Adrenal gland (tissue), 19 donors: ENCODE data around the gene EIF3J. TPM values are rescaled to one million over a fixed set of nuclear protein-coding genes. Genes with fewer than 3 reads are reported as not detected.

ENCODE experiments used
- DNase-seq, 7 donors: peaks; one replicate each; pipeline ENCODE4 v3.0.0-alpha.2; 2019 to 2020
- H3K27ac ChIP-seq, 5 donors: fragments of 200-600 bp; sonication (generic) in 4 of 5; 1 replicate in 3 of 5; 2 replicates in 2 of 5; pipeline versions ENCODE4 v1.5.1 to v1.8.0; 2016 to 2020; ENCODE audit warnings: mild to moderate bottlenecking in 1 of 5
- H3K27me3 ChIP-seq: fragments of 200-600 bp; 2 replicates; pipeline ENCODE4 v1.8.0; 2021
- H3K36me3 ChIP-seq, 2 donors: fragments of 200-600 bp; replicated peaks in 1 of 2; 1 replicate in 1 of 2; 2 replicates in 1 of 2; pipeline versions ENCODE4 v1.5.1 to v1.8.0; 2018 to 2022
- H3K4me1 ChIP-seq, 2 donors: fragments of 200-600 bp; replicated peaks in 1 of 2; 1 replicate in 1 of 2; 2 replicates in 1 of 2; pipeline versions ENCODE4 v1.5.1 to v1.8.0; 2018 to 2021
- H3K4me3 ChIP-seq, 4 donors: fragments of 200-600 bp; sonication (generic) in 3 of 4; one replicate each; pipeline ENCODE4 v1.5.1; 2016 to 2018
- H3K9me3 ChIP-seq, 3 donors: fragments of 200-600 bp; sonication (generic) in 1 of 3; replicated peaks in 1 of 3; 1 replicate in 2 of 3; 2 replicates in 1 of 3; pipeline versions ENCODE4 v1.5.1 to v1.8.0; 2016 to 2021
- POLR2A ChIP-seq, 2 donors: fragments of 450-650 bp; IDR thresholded peaks; one replicate each; pipeline ENCODE4 v1.6.1; 2017; ENCODE audit warnings: antibody characterized with exemption in 2 of 2, mild to moderate bottlenecking in 2 of 2, moderate library complexity in 1 of 2
- WGBS, 4 donors: extraction: QIAGEN DNeasy Blood & Tissue Kit in 2 of 4; methylation state at CpG; one replicate each; pipeline versions ENCODE4 v1.1.5 to v1.1.7; 2013 to 2017; 5-methylcytosine and 5-hydroxymethylcytosine counted together
- intact Hi-C, 2 donors: fragments of 100-400 bp; cut with DNase I; formaldehyde crosslinking; loops; one replicate each; pipeline versions ENCODE4 v1.14.1 to v1.15.0; 2022 to 2023
- long read RNA-seq, 10 donors: library from polyadenylated mRNA in 3 of 10; unstranded in 2 of 10; stranded (forward) in 1 of 10; transcript quantifications; one replicate each; pipeline ENCODE4 v2.0.0 and lab custom pipeline, GENCODE V29; 2021 to 2026
- polyA plus RNA-seq, 3 donors: library from polyadenylated mRNA; stranded (reverse); fragments of 200-250 nt in 2 of 3; fragments of 350-450 nt in 1 of 3; fragmentation: Illumina TruSeq in 1 of 3; extraction: RNeasy Lipid Tissue Mini Kit (QIAGEN cat#74804) in 1 of 3; gene quantifications; one replicate each; pipeline ENCODE4 v1.2.3, GENCODE V29; 2013 to 2014
- total RNA-seq, 9 donors: library from RNA; depleted of rRNA in 4 of 9; stranded (reverse); fragments of >200 nt in 4 of 9; fragments of 120-200 nt in 1 of 9; fragmentation: NEBNext Ultra II Directional in 1 of 9; extraction: Animal tissue kit (Norgen Biotek cat#: 25700) in 1 of 9; gene quantifications; one replicate each; pipeline versions ENCODE4 v1.1.0 to v1.2.4, GENCODE V29; 2013 to 2023
- TF ChIP-seq, protein P1 (sequence below), 6 experiments: fragments of 450-650 bp in 4 of 6; fragments of 200-600 bp in 2 of 6; sonication (generic) in 1 of 6; IDR thresholded peaks; 1 replicate in 5 of 6; 2 replicates in 1 of 6; pipeline versions ENCODE4 v1.5.1 to v1.8.0; 2016 to 2021; ENCODE audit warnings: antibody characterized with exemption in 6 of 6, mild to moderate bottlenecking in 2 of 6, moderate library complexity in 1 of 6
- donor health status: healthy with polysubstance abuse.
- donor health status: Bipolar disorder and iron deficiency.
- donor health status: DM: yes; HTN: yes; CAD: no.
- donor health status: DM: no; HTN: no; CAD: no.
- donor health status: DM: no; HTN: no; CAD: no.
- donor health status: DM: yes; HTN: yes; CAD: no.

The EIF3J gene, protein sequence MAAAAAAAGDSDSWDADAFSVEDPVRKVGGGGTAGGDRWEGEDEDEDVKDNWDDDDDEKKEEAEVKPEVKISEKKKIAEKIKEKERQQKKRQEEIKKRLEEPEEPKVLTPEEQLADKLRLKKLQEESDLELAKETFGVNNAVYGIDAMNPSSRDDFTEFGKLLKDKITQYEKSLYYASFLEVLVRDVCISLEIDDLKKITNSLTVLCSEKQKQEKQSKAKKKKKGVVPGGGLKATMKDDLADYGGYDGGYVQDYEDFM
- total RNA-seq (10 to 100 TPM; 21.5 to 97.7 (median 53.9) TPM), polyA plus RNA-seq (100 to 1,000 TPM in 1 of 3 donors, 10 to 100 TPM in 2; 21.4 to 178 (median 26.3) TPM)
- long read RNA-seq, donor 1, transcript EIF3J-201 (8 exons, 2,569 nt) = major isoform, 24 of 61 reads
- long read RNA-seq, donor 1, partial matches to known transcripts = 28 of 61 reads
- long read RNA-seq, donor 1, other reads (novel, unspliced or antisense) = 7 of 61 reads
- long read RNA-seq, donor 2, transcript EIF3J-201 (8 exons, 2,569 nt) = major isoform, 7 of 34 reads
- long read RNA-seq, donor 2, partial matches to known transcripts = 26 of 34 reads
- long read RNA-seq, donor 2, other reads (novel, unspliced or antisense) = 0 of 34 reads
- long read RNA-seq, donor 3, transcript EIF3J-201 (8 exons, 2,569 nt) = major isoform, 8 of 48 reads
- long read RNA-seq, donor 3, partial matches to known transcripts = 40 of 48 reads
- long read RNA-seq, donor 3, other reads (novel, unspliced or antisense) = 0 of 48 reads
- long read RNA-seq, donor 4, transcript EIF3J-201 (8 exons, 2,569 nt) = major isoform, 7 of 17 reads
- long read RNA-seq, donor 4, partial matches to known transcripts = 8 of 17 reads
- long read RNA-seq, donor 4, other reads (novel, unspliced or antisense) = 2 of 17 reads
- long read RNA-seq, donor 5, transcript EIF3J-201 (8 exons, 2,569 nt) = major isoform, 61 of 69 reads
- long read RNA-seq, donor 5, partial matches to known transcripts = 6 of 69 reads
- long read RNA-seq, donor 5, other reads (novel, unspliced or antisense) = 2 of 69 reads
- long read RNA-seq, donor 6, partial matches to known transcripts = 8 of 13 reads
- long read RNA-seq, donor 6, other reads (novel, unspliced or antisense) = 1 of 13 reads
- long read RNA-seq, donor 7, transcript EIF3J-201 (8 exons, 2,569 nt) = major isoform, 8 of 14 reads
- long read RNA-seq, donor 7, partial matches to known transcripts = 6 of 14 reads
- long read RNA-seq, donor 7, other reads (novel, unspliced or antisense) = 0 of 14 reads
- long read RNA-seq, donor 8, transcript EIF3J-201 (8 exons, 2,569 nt) = major isoform, 35 of 80 reads
- long read RNA-seq, donor 8, partial matches to known transcripts = 44 of 80 reads
- long read RNA-seq, donor 8, other reads (novel, unspliced or antisense) = 0 of 80 reads
- long read RNA-seq, donor 9, transcript EIF3J-201 (8 exons, 2,569 nt) = major isoform, 9 of 59 reads
- long read RNA-seq, donor 9, partial matches to known transcripts = 49 of 59 reads
- long read RNA-seq, donor 9, other reads (novel, unspliced or antisense) = 0 of 59 reads
- long read RNA-seq, donor 10, transcript EIF3J-201 (8 exons, 2,569 nt) = major isoform, 8 of 20 reads
- long read RNA-seq, donor 10, partial matches to known transcripts = 11 of 20 reads
- long read RNA-seq, donor 10, other reads (novel, unspliced or antisense) = 0 of 20 reads

GRCh38 chr15:44536962-44537734 is at the start of gene EIF3J:
TSS of gene EIF3J (plus strand) at chr15:44537147. CDS start at chr15:44537195, 48 bp downstream.
- peak; percentile 95 to 98 (median 97) for DNase-seq
- peaks cover 28 to 40% of the 10 kb centered on the region in 2 donors for H3K4me1 ChIP-seq
- peak within 1 kb of the TSS; percentile 95 to 99 (median 98) for H3K27ac ChIP-seq
- intact Hi-C loops = no loop called here
- H3K36me3 ChIP-seq = no peaks in the 10 kb centered on the region
- no peaks in the 10 kb centered on the region for H3K27me3 ChIP-seq
- H3K9me3 ChIP-seq = no peaks in the 10 kb centered on the region
- TF ChIP-seq, protein P1, sequence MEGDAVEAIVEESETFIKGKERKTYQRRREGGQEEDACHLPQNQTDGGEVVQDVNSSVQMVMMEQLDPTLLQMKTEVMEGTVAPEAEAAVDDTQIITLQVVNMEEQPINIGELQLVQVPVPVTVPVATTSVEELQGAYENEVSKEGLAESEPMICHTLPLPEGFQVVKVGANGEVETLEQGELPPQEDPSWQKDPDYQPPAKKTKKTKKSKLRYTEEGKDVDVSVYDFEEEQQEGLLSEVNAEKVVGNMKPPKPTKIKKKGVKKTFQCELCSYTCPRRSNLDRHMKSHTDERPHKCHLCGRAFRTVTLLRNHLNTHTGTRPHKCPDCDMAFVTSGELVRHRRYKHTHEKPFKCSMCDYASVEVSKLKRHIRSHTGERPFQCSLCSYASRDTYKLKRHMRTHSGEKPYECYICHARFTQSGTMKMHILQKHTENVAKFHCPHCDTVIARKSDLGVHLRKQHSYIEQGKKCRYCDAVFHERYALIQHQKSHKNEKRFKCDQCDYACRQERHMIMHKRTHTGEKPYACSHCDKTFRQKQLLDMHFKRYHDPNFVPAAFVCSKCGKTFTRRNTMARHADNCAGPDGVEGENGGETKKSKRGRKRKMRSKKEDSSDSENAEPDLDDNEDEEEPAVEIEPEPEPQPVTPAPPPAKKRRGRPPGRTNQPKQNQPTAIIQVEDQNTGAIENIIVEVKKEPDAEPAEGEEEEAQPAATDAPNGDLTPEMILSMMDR (IDR thresholded peaks at IDR 0.05) = peak in 1 of 6 experiments; percentile 8
- TF ChIP-seq POLR2A (IDR thresholded peaks at IDR 0.05) = peak; percentile 83 to 92
- 0% methylated on average over 8 to 97 of the region's 97 CpGs for WGBS, 4 donors
- H3K4me3 ChIP-seq = peak within 1 kb of the TSS; percentile 77 to 84 (median 80)

GRCh38 chr15:44489464-44489863 is 47.5 kb upstream of the EIF3J start:
- Histone ChIP-seq H3K4me1 (peaks cover 9 to 11% of the 10 kb centered on the region in 2 donors), H3K4me3 (no peak overlapping the region), H3K27ac (no peak overlapping the region), H3K27me3 (no peaks in the 10 kb centered on the region), H3K9me3 (no peaks in the 10 kb centered on the region), H3K36me3 (peaks cover 0 to 21% of the 10 kb centered on the region in 2 donors)
- intact Hi-C loops = no loop called here
- no peak for DNase-seq
- TF ChIP-seq, protein P1 (IDR thresholded peaks at IDR 0.05) = no peak
- TF ChIP-seq POLR2A (IDR thresholded peaks at IDR 0.05) = no peak
- 32 to 72% (median 70%) methylated on average over 1 of the region's 1 CpG for WGBS, 4 donors

DNA sequence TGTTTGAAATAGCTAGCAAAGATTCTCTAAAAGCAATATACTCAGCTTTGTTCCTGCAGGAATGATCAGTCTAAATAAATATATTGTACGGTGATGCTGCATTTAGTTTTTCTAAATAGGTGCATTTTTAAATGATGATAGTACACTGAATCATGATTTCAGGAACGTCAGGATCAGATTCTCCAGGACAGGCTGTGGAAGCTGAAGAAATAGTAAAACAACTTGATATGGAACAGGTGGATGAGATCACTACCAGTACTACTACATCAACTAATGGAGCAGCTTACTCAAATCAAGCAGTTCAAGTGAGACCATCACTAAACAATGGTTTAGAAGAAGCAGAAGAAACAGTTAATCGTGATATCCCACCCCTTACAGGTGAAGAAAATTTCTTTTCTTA is 46.3 kb upstream of the EIF3J start:
- WGBS, 4 donors = 80 to 88% (median 83%) methylated on average over 3 of the region's 3 CpGs
- peaks cover 0 to 21% of the 10 kb centered on the region in 2 donors for H3K36me3 ChIP-seq
- intact Hi-C loops = no loop called here
- DNase-seq = no peak
- TF ChIP-seq, protein P1 (IDR thresholded peaks at IDR 0.05) = no peak
- no peak for TF ChIP-seq POLR2A (IDR thresholded peaks at IDR 0.05)
- H3K27me3 ChIP-seq = no peaks in the 10 kb centered on the region
- H3K9me3 ChIP-seq = no peaks in the 10 kb centered on the region
- no peak overlapping the region for H3K4me3 ChIP-seq
- H3K4me1 ChIP-seq = peaks cover 9 to 11% of the 10 kb centered on the region in 2 donors
- no peak overlapping the region for H3K27ac ChIP-seq
